ENCODE results near the gene RYR1. TPM values are rescaled to one million over a fixed set of nuclear protein-coding genes. Genes with fewer than 3 reads are reported as not detected.

RYR1 gene
- total and polyA plus RNA-seq, 10 of the 15 experiments (the other 5 are each of a cell fraction or from before 2014, with no cell fraction given), result under 0.01 to 0.32 (median 0.07) TPM; not detected in 1

DNA sequence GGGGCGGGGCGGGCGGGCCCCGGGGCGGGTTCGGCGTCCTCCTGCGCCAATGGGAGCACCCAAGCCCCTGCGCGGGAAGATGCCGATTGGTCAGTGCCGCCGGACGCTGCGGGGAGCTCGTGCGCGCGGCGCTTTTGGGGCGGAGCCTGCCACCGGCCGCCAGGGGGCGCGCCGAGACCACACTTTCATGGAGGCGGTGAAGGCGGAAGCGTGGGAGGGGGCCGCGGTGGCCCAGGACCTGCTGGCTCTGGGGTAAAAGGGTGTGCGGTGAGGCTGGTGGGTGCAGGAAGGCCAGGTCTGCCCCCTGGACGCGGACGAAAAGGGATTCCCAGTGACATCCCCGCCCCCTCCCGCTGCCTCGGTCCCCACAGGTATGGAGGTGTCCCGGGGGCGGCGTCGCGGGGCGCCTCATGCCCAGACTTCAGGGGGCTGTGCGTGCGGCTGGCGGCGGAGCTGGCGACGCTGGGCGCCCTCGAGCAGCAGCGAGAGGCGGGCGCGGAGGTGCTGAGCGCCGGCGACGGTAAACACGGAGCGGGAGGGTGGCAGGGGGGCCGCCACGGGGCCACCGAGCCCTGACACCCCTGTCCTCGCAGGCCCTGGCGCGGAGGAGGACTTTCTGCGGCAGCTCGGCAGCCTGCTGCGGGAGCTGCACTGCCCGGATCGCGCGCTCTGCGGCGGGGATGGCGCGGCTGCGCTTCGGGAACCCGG, 30.4 kb upstream of the RYR1 start, which contains the start of gene FAM98C (continued):
- TF ChIP-seq ZNF592 (IDR thresholded peaks at IDR 0.05), result peak; percentile 76; the same call in 1 of the 2 replicates
- TF ChIP-seq SIX5 (IDR thresholded peaks at IDR 0.05; ENCODE audit: low read depth, low read length, severe bottlenecking), result no peak
- no peak for TF ChIP-seq JUNB (IDR thresholded peaks at IDR 0.05)
- no peak for TF ChIP-seq IKZF2 (IDR thresholded peaks at IDR 0.05)
- TF ChIP-seq, protein P1, sequence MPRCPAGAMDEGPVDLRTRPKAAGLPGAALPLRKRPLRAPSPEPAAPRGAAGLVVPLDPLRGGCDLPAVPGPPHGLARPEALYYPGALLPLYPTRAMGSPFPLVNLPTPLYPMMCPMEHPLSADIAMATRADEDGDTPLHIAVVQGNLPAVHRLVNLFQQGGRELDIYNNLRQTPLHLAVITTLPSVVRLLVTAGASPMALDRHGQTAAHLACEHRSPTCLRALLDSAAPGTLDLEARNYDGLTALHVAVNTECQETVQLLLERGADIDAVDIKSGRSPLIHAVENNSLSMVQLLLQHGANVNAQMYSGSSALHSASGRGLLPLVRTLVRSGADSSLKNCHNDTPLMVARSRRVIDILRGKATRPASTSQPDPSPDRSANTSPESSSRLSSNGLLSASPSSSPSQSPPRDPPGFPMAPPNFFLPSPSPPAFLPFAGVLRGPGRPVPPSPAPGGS (IDR thresholded peaks at IDR 0.05; ENCODE audit: borderline replicate concordance, insufficient read depth, low read depth, low read length, poor library complexity, severe bottlenecking), result no peak
- no peak for TF ChIP-seq MXI1 (IDR thresholded peaks at IDR 0.05; ENCODE audit: low read depth, low read length)
- no peak for TF ChIP-seq BRCA1 (IDR thresholded peaks at IDR 0.05; ENCODE audit: low read depth, low read length)
- TF ChIP-seq ZBTB11 (CRISPR knock-in tag; IDR thresholded peaks at IDR 0.05), result no peak
- no peak for TF ChIP-seq SREBF2 (IDR thresholded peaks at IDR 0.05; ENCODE audit: low read length)
- TF ChIP-seq RUNX3 (IDR thresholded peaks at IDR 0.05; ENCODE audit: low read length), result peak; percentile 81
- TF ChIP-seq ZBTB40 (IDR thresholded peaks at IDR 0.05; ENCODE audit: borderline replicate concordance), result no peak
- TF ChIP-seq MAX (IDR thresholded peaks at IDR 0.05; ENCODE audit: low read depth, low read length), result peak; percentile 68
- 0 out of 2 replicates have a peak, but pooled peaks have one; percentile 72 for TF ChIP-seq ZNF207 (IDR thresholded peaks at IDR 0.05; ENCODE audit: borderline replicate concordance)
- peak; percentile 71 for TF ChIP-seq SMC3 (IDR thresholded peaks at IDR 0.05; ENCODE audit: borderline replicate concordance, low read length)
- TF ChIP-seq YY1 (IDR thresholded peaks at IDR 0.05; ENCODE audit: low read depth, low read length), result peak; percentile 54; the same call in 1 of the 2 replicates
- TF ChIP-seq ZNF217 (IDR thresholded peaks at IDR 0.05), result 0 out of 2 replicates have a peak, but pooled peaks have one; percentile 37
